Measurements from ENCODE around the gene N4BP2L1.

The N4BP2L1 gene

DNA sequence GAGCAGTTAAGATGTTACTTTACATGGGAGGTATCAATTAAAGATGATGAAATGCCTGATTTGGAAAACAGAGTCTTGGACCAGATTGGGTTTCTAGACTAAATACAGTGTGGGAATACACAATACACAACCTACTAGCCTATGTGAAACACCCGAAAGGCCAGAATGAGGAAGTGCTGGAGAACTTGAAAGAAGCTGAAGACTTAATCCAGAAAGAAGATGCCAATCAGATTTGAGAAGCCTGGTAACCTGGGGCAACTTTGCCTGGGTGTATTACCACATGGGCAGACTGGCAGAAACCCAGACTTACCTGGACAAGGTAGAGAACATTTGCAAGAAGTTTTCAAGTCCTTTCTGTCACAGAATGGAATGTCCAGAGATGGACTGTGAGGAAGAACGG lies 43.2 kb downstream of the N4BP2L1 start:
- H3K27ac ChIP-seq (ENCODE audit: low read length): no peak overlapping the region
- H4K20me1 ChIP-seq (ENCODE audit: insufficient read depth, low read length): no peaks in the 10 kb centered on the region
- no peaks in the 10 kb centered on the region for H3K27me3 ChIP-seq (ENCODE audit: low read depth, low read length)
- H3K4me3 ChIP-seq (ENCODE audit: low read length): no peak overlapping the region
- no peaks in the 10 kb centered on the region for H3K9me3 ChIP-seq (ENCODE audit: insufficient read depth, low read length)
- H2AFZ ChIP-seq (ENCODE audit: low read depth, low read length): no peak overlapping the region
- H3K4me1 ChIP-seq (ENCODE audit: low read length): no peaks in the 10 kb centered on the region; the same call in 1 of the 2 replicates
- no peaks in the 10 kb centered on the region for H3K79me2 ChIP-seq (ENCODE audit: low read length)
- H3K36me3 ChIP-seq (replicated peaks; ENCODE audit: low read depth, low read length): peaks cover 31% of the 10 kb centered on the region
- no peak overlapping the region for H3K9ac ChIP-seq (ENCODE audit: low read length)
- TF ChIP-seq, protein P1, sequence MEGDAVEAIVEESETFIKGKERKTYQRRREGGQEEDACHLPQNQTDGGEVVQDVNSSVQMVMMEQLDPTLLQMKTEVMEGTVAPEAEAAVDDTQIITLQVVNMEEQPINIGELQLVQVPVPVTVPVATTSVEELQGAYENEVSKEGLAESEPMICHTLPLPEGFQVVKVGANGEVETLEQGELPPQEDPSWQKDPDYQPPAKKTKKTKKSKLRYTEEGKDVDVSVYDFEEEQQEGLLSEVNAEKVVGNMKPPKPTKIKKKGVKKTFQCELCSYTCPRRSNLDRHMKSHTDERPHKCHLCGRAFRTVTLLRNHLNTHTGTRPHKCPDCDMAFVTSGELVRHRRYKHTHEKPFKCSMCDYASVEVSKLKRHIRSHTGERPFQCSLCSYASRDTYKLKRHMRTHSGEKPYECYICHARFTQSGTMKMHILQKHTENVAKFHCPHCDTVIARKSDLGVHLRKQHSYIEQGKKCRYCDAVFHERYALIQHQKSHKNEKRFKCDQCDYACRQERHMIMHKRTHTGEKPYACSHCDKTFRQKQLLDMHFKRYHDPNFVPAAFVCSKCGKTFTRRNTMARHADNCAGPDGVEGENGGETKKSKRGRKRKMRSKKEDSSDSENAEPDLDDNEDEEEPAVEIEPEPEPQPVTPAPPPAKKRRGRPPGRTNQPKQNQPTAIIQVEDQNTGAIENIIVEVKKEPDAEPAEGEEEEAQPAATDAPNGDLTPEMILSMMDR (IDR thresholded peaks at IDR 0.05; ENCODE audit: low read depth, low read length): no peak
- TF ChIP-seq EZH2phosphoT487 (IDR thresholded peaks at IDR 0.05; ENCODE audit: low read depth): no peak
- H3K4me2 ChIP-seq (ENCODE audit: low read length): no peak overlapping the region

DNA sequence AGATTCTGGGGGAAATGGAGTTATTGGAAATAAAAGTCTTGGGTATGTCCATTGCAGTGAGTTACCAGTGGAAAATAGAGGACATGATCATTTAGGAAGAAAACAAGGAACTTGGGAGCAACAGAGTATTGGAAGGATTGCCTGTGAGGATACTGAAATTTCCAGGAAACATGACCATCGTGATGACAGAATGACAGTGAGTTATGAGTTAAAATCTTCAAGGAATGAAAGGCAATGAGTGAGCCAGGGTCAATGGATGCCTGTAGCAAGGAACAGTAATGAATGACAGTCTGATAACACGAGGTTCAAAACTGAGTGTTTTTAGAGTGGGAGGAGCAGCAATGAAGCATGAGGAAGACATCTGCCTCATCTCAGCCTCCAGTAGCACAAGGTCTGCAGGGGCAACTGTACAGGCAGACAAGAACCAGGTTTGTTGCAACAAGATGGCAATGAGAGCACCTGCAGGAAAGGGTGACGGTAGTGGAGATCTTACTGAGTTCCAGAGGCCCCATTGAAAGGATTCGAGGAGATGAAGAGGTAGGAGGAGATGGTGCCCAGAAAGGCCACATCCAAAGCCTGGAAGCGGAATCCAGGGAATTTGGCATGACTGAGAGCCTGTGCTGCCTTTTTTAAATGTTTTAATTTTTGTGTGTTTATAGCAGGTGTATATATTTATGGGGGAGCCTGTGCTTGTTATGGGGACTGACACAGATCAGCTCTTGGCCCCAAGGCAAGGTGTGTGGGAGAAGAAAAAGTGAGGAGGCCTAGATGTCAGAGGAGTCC lies 43.9 kb downstream of the N4BP2L1 start:
- peaks cover 37% of the 10 kb centered on the region for H3K36me3 ChIP-seq (replicated peaks; ENCODE audit: low read depth, low read length)
- TF ChIP-seq, protein P1 (IDR thresholded peaks at IDR 0.05; ENCODE audit: low read depth, low read length): no peak
- no peak for TF ChIP-seq EZH2phosphoT487 (IDR thresholded peaks at IDR 0.05; ENCODE audit: low read depth)
- no peak overlapping the region for H3K4me3 ChIP-seq (ENCODE audit: low read length)
- H3K9me3 ChIP-seq (ENCODE audit: insufficient read depth, low read length): no peaks in the 10 kb centered on the region
- no peak overlapping the region for H3K9ac ChIP-seq (ENCODE audit: low read length)
- no peaks in the 10 kb centered on the region for H4K20me1 ChIP-seq (ENCODE audit: insufficient read depth, low read length)
- H3K79me2 ChIP-seq (ENCODE audit: low read length): no peaks in the 10 kb centered on the region
- H3K27ac ChIP-seq (ENCODE audit: low read length): no peak overlapping the region
- no peaks in the 10 kb centered on the region; the same call in 1 of the 2 replicates for H3K4me1 ChIP-seq (ENCODE audit: low read length)
- H2AFZ ChIP-seq (ENCODE audit: low read depth, low read length): no peak overlapping the region
- H3K27me3 ChIP-seq (ENCODE audit: low read depth, low read length): no peaks in the 10 kb centered on the region
- H3K4me2 ChIP-seq (ENCODE audit: low read length): no peak overlapping the region

DNA sequence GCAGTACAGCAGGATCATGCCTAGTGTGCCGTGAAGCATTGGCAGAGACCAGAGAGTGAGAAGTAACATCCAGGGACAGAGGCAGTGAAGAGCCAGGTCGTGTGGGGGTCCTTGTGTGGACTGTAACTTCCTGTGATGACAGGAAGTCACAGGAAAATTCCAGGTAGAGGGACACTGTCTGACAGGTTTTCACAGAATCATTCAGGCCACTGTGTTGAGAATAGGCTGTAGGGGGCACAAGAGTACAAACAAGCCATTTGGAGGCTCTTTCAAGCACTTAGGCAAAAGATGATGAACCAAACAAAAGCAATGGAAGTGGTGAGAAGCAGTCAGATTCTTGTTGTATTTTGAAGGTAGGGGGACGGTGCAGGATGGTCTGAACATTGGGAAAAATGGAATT lies 46.4 kb downstream of the N4BP2L1 start:
- H3K9ac ChIP-seq (ENCODE audit: low read length): no peak overlapping the region
- no peaks in the 10 kb centered on the region for H3K9me3 ChIP-seq (ENCODE audit: insufficient read depth, low read length)
- no peaks in the 10 kb centered on the region for H3K79me2 ChIP-seq (ENCODE audit: low read length)
- no peak overlapping the region for H3K4me2 ChIP-seq (ENCODE audit: low read length)
- peaks cover 44% of the 10 kb centered on the region for H3K36me3 ChIP-seq (replicated peaks; ENCODE audit: low read depth, low read length)
- no peaks in the 10 kb centered on the region for H3K27me3 ChIP-seq (ENCODE audit: low read depth, low read length)
- no peak overlapping the region for H3K4me3 ChIP-seq (ENCODE audit: low read length)
- no peaks in the 10 kb centered on the region; the same call in 1 of the 2 replicates for H3K4me1 ChIP-seq (ENCODE audit: low read length)
- no peak overlapping the region for H2AFZ ChIP-seq (ENCODE audit: low read depth, low read length)
- H4K20me1 ChIP-seq (ENCODE audit: insufficient read depth, low read length): no peaks in the 10 kb centered on the region
- no peak for TF ChIP-seq EZH2phosphoT487 (IDR thresholded peaks at IDR 0.05; ENCODE audit: low read depth)
- TF ChIP-seq, protein P1 (IDR thresholded peaks at IDR 0.05; ENCODE audit: low read depth, low read length): peak; percentile 62
- H3K27ac ChIP-seq (ENCODE audit: low read length): no peak overlapping the region

DNA sequence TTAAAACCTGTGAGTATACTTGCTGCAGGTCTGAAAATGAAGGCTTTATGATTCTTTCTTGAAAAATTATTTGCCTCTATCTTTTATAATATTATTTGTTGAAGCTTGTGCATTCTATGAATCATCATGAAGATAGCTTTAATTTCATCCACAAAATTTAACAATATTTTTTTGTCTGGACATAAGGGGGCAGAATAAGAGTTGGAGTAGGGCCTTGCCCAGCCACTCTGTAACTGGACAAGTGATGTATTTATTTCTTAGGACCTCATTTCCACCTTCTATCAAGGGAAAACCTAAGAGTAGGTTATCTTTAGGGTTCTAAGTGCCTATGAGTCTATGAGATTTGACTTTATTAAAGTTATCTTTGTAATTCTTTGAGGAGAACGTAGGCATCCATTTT lies 49.9 kb downstream of the N4BP2L1 start:
- Histone ChIP-seq H3K36me3 (replicated peaks; ENCODE audit: low read depth, low read length) (peaks cover 44% of the 10 kb centered on the region), H3K9ac (ENCODE audit: low read length) (no peak overlapping the region)

More for the DNA sequence above, 49.9 kb downstream of the N4BP2L1 start:
- Histone ChIP-seq H3K27ac (ENCODE audit: low read length) (no peak overlapping the region), H2AFZ (ENCODE audit: low read depth, low read length) (no peak overlapping the region), H3K27me3 (ENCODE audit: low read depth, low read length) (no peaks in the 10 kb centered on the region), H4K20me1 (ENCODE audit: insufficient read depth, low read length) (no peaks in the 10 kb centered on the region), H3K4me3 (ENCODE audit: low read length) (no peak overlapping the region), H3K4me2 (ENCODE audit: low read length) (no peak overlapping the region), H3K9me3 (ENCODE audit: insufficient read depth, low read length) (no peaks in the 10 kb centered on the region), H3K79me2 (ENCODE audit: low read length) (no peaks in the 10 kb centered on the region), H3K4me1 (ENCODE audit: low read length) (no peaks in the 10 kb centered on the region)
- TF ChIP-seq EZH2phosphoT487 (IDR thresholded peaks at IDR 0.05; ENCODE audit: low read depth): no peak
- TF ChIP-seq, protein P1 (IDR thresholded peaks at IDR 0.05; ENCODE audit: low read depth, low read length): peak; percentile 15; the same call in 1 of the 2 replicates
